Kidney (tissue), 14 donors: ENCODE measurements around the gene CDK19. TPM values are rescaled to one million over a fixed set of nuclear protein-coding genes. Genes with fewer than 3 reads are reported as not detected.

ENCODE experiments used
- DNase-seq, 5 donors: peaks; one replicate each; pipeline ENCODE4 v3.0.0-alpha.2; 2013 to 2020
- FAIRE-seq: peaks from 2 replicates; lab custom pipeline; 2012; peaks lifted over from hg19 to GRCh38; lab: Jason Lieb, UNC
- H3K27ac ChIP-seq, 2 donors: one replicate each; pipeline ENCODE4 v1.7.0; 2013; ENCODE audit warnings: low read depth in 2 of 2, low read length in 2 of 2, inconsistent platforms in 1 of 2
- H3K27me3 ChIP-seq: one replicate; pipeline ENCODE4 v1.7.1; 2013; ENCODE audit warnings: low read length, inconsistent platforms; ENCODE audit not compliant: control insufficient read depth, insufficient read depth
- H3K36me3 ChIP-seq, 3 donors: one replicate each; pipeline versions ENCODE4 v1.7.0 to v1.7.1; 2013; ENCODE audit warnings: low read length in 3 of 3, control low read depth in 1 of 3, inconsistent platforms in 1 of 3; ENCODE audit not compliant: insufficient read depth in 3 of 3, control insufficient read depth in 2 of 3
- H3K4me1 ChIP-seq, 3 donors: one replicate each; pipeline versions ENCODE4 v1.7.0 to v1.7.1; 2013; ENCODE audit warnings: low read length in 3 of 3, inconsistent platforms in 1 of 3, low read depth in 1 of 3; ENCODE audit not compliant: control insufficient read depth in 2 of 3, insufficient read depth in 2 of 3
- H3K4me3 ChIP-seq, 3 donors: one replicate each; pipeline versions ENCODE4 v1.7.0 to v1.8.1; 2013; ENCODE audit warnings: low read length in 3 of 3, control low read depth in 1 of 3, inconsistent platforms in 1 of 3
- H3K9ac ChIP-seq, 3 donors: one replicate each; pipeline versions ENCODE4 v1.7.0 to v1.7.1; 2013; ENCODE audit warnings: low read length in 3 of 3, control low read depth in 1 of 3, inconsistent platforms in 1 of 3
- H3K9me3 ChIP-seq, 3 donors: one replicate each; pipeline versions ENCODE4 v1.7.0 to v1.7.1; 2013; ENCODE audit warnings: low read length in 3 of 3, control low read depth in 1 of 3, inconsistent platforms in 1 of 3; ENCODE audit not compliant: control insufficient read depth in 2 of 3, insufficient read depth in 1 of 3
- CTCF ChIP-seq: IDR thresholded peaks from 3 replicates; pipeline ENCODE4 v1.5.1; 2012; ENCODE audit warnings: mild to moderate bottlenecking, moderate library complexity, borderline replicate concordance; ENCODE audit not compliant: insufficient read depth; ENCODE audit errors: extremely low read depth
- intact Hi-C: fragments of 100-400 bp; cut with DNase I; formaldehyde crosslinking; loops from one replicate; pipeline ENCODE4 v1.11.1; 2022
- polyA plus RNA-seq: library from polyadenylated mRNA; stranded (reverse); fragments of 350-450 nt; fragmentation: Illumina TruSeq; extraction: RNeasy Lipid Tissue Mini Kit (QIAGEN cat#74804); gene quantifications from one replicate; pipeline ENCODE4 v1.2.3, GENCODE V29; 2014; ENCODE audit warnings: low read depth, low replicate concordance; ENCODE audit not compliant: insufficient read depth
- total RNA-seq: library from RNA; stranded (reverse); fragmentation: NEBNext Ultra II Directional; extraction: Animal tissue kit (Norgen Biotek cat#: 25700); gene quantifications from one replicate; pipeline ENCODE4 v1.2.1, GENCODE V29; 2021
- donor health status: control.
- donor health status: control.
- donor health status: control.
- donor health status: control.
- donor health status: control.
- donor health status: DM: yes; HTN: yes; CAD: no.
- donor health status: Normal renal cell carcinoma (clear cell type).

Gene CDK19
- total and polyA plus RNA-seq, 2 donors from 2014 or later: 4.9 to 20.4 TPM

- Histone ChIP-seq H3K9me3 (no peaks in the 10 kb centered on the region), H3K4me1 (peaks cover 0 to 7% (median 4%) of the 10 kb centered on the region in 3 donors), H3K27me3 (no peaks in the 10 kb centered on the region), H3K27ac (peak overlapping the region in 1 of 2 donors; percentile 41), H3K9ac (no peak overlapping the region), H3K36me3 (peaks cover 0 to 5% (median 0%) of the 10 kb centered on the region in 3 donors), H3K4me3 (no peak overlapping the region)
- DNase-seq (no peak), FAIRE-seq (no peak)
- intact Hi-C loops: no loop called here
- TF ChIP-seq CTCF: no peak
Observed at GRCh38 chr6:110619275-110619908, 195.9 kb downstream of the CDK19 start.

- H3K4me3 ChIP-seq: no peak overlapping the region
- H3K9ac ChIP-seq: no peak overlapping the region
- DNase-seq (peak in 2 of 5 donors; percentile 25 to 33), FAIRE-seq (no peak)
- peaks cover 0 to 7% (median 4%) of the 10 kb centered on the region in 3 donors for H3K4me1 ChIP-seq
- H3K27me3 ChIP-seq: no peaks in the 10 kb centered on the region
- H3K36me3 ChIP-seq: peaks cover 0 to 11% (median 0%) of the 10 kb centered on the region in 3 donors
- H3K9me3 ChIP-seq: no peaks in the 10 kb centered on the region
- peak; percentile 17 for TF ChIP-seq CTCF
- peak overlapping the region in 1 of 2 donors; percentile 41 for H3K27ac ChIP-seq
- intact Hi-C loops: no loop called here
Observed at GRCh38 chr6:110618591-110619267, 196.5 kb downstream of the CDK19 start.

- no peak for FAIRE-seq
- DNase-seq: no peak
- peaks cover 0 to 7% (median 4%) of the 10 kb centered on the region in 3 donors for H3K4me1 ChIP-seq
- H3K9me3 ChIP-seq: no peaks in the 10 kb centered on the region
- no peak overlapping the region for H3K9ac ChIP-seq
- no peaks in the 10 kb centered on the region for H3K27me3 ChIP-seq
- intact Hi-C loops: no loop called here
- TF ChIP-seq CTCF: no peak
- no peak overlapping the region for H3K4me3 ChIP-seq
- peaks cover 0 to 10% (median 0%) of the 10 kb centered on the region in 3 donors for H3K36me3 ChIP-seq
- no peak overlapping the region for H3K27ac ChIP-seq
Observed at GRCh38 chr6:110617057-110617456, 198.2 kb downstream of the CDK19 start.
